Measurements from ENCODE around the gene ADAMTS3.

The ADAMTS3 gene

GRCh38 chr4:72378901-72379300 lies 190.1 kb downstream of the ADAMTS3 start:
- no peak for DNase-seq (ENCODE audit: low spot score)
- no peak for TF ChIP-seq CTCF (IDR thresholded peaks at IDR 0.05; ENCODE audit: extremely low read depth, insufficient read depth, missing control alignments)
- in situ Hi-C loops (cut with MboI; ENCODE audit: low pct_unique_long_range_greater_than_20kb, low sequenced_read_pairs, unreplicated experiment), result no loop called here

- TF ChIP-seq CTCF (IDR thresholded peaks at IDR 0.05; ENCODE audit: extremely low read depth, insufficient read depth, missing control alignments), result no peak
- DNase-seq (ENCODE audit: low spot score), result no peak
- in situ Hi-C loops (cut with MboI; ENCODE audit: low pct_unique_long_range_greater_than_20kb, low sequenced_read_pairs, unreplicated experiment), result no loop called here
These were observed 191.4 kb downstream of the ADAMTS3 start for GRCh38 chr4:72377491-72378194.

GRCh38 chr4:72376901-72377300 lies 192.1 kb downstream of the ADAMTS3 start:
- no peak for DNase-seq (ENCODE audit: low spot score)
- in situ Hi-C loops (cut with MboI; ENCODE audit: low pct_unique_long_range_greater_than_20kb, low sequenced_read_pairs, unreplicated experiment), result no loop called here
- TF ChIP-seq CTCF (IDR thresholded peaks at IDR 0.05; ENCODE audit: extremely low read depth, insufficient read depth, missing control alignments), result no peak

- no peak for DNase-seq (ENCODE audit: low spot score)
- in situ Hi-C loops (cut with MboI; ENCODE audit: low pct_unique_long_range_greater_than_20kb, low sequenced_read_pairs, unreplicated experiment), result no loop called here
- no peak for TF ChIP-seq CTCF (IDR thresholded peaks at IDR 0.05; ENCODE audit: extremely low read depth, insufficient read depth, missing control alignments)
These were observed 193.8 kb downstream of the ADAMTS3 start for GRCh38 chr4:72375073-72375736.

- in situ Hi-C loops (cut with MboI; ENCODE audit: low pct_unique_long_range_greater_than_20kb, low sequenced_read_pairs, unreplicated experiment), result no loop called here
- DNase-seq (ENCODE audit: low spot score), result no peak
- no peak for TF ChIP-seq CTCF (IDR thresholded peaks at IDR 0.05; ENCODE audit: extremely low read depth, insufficient read depth, missing control alignments)
These were observed 194.9 kb downstream of the ADAMTS3 start for GRCh38 chr4:72374159-72374558.

GRCh38 chr4:72366601-72367000 lies 202.4 kb downstream of the ADAMTS3 start:
- TF ChIP-seq CTCF (IDR thresholded peaks at IDR 0.05; ENCODE audit: extremely low read depth, insufficient read depth, missing control alignments), result no peak
- in situ Hi-C loops (cut with MboI; ENCODE audit: low pct_unique_long_range_greater_than_20kb, low sequenced_read_pairs, unreplicated experiment), result no loop called here

More at GRCh38 chr4:72366601-72367000, 202.4 kb downstream of the ADAMTS3 start:
- no peak for DNase-seq (ENCODE audit: low spot score)

All from GM13977 (cell line).